Stimulated activated CD8-positive, alpha-beta memory T cell treated with anti-CD3 and anti-CD28 coated beads, Interleukin-12 subunit alpha, Interleukin-12 subunit beta, amount 100 ng/mL, for 1 hour (primary cell): ENCODE data around the gene XYLT1.
"Not testable (repeated sequence)": the region's sequence is repeated elsewhere in the genome, so short reads cannot be mapped to it uniquely, and the experiment has no call there.

Experiments
- DNase-seq: peaks from one replicate; pipeline ENCODE4 v3.0.0-alpha.2; 2020; ENCODE audit warnings: low read depth

XYLT1 gene

DNA sequence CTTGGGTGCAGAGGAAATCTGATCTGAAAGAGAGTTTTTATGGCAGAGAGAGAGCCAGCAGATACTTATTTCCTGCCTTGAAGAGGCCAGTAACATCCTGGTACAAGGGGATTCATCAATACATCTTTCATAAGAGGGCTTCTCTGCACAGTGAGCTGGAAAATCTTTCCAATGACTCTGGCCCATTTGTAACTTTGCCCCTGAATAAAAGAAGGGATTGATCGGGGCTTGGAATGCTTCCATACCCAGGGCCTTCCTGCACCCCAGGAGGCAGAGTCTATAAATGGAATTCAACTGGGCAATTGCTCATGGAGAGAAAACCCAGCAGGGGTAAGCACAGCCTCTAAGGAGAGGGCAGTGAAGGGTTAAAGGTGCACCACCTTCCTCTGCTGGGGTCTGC, 163.3 kb downstream of the XYLT1 start:
- DNase-seq, result no peak

DNA sequence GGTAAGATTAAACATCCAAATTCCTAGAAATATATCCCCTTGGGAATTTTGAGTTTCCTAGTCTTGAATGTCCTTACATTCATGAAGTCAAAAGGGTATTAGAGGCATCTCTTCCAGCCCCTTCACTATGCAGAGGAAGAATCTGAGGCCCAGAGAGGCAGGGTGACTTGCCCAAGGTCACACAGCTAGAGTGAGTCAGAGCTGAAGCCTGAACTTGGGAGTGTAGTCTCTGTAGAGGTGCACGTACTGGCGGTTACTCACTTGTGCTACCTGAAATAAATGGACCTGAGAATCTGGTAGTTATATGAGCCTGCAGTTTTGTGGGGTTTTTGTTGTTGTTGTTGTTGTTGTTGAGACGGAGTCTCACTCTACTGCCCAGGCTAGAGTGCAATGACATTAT, 164.0 kb downstream of the XYLT1 start:
- no peak for DNase-seq

DNA sequence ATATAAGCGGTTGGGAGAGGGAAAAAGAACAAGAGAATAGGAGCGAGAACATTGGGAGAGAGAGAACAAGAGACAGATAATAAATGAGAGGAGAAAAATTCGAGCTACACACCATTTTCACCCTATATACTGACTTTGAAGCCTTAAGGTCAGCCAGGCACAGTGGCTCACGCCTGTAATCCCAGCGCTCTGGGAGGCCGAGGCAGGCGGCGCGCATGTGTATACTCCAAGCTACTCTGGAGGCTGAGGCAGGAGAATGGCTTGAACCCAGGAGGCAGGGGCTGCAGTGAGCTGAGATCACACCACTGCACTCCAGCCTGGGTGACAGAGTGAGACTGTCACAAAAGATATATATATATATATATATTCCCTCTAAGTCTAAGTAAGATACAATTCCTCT, 164.5 kb downstream of the XYLT1 start:
- not testable (repeated sequence) for DNase-seq

DNA sequence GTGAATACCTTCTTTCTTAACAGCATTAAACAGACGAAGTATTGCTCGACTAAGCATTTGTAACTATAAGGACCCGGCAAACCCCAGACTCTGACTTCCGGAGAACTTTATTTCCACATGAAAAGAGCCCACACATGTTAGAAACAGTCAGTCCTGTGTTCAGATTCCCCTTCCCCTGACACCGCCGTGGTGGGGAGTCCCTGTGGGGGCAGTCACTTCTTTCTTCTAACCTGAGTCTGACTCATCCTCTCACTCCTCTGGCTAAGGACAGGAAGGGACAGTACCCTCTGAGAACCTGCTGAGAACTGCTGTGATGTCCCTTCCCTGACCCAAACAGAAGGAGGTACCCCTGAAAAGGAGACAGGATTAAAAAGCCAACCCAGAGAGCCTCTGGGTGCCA, 165.1 kb downstream of the XYLT1 start:
- DNase-seq, result no peak

DNA sequence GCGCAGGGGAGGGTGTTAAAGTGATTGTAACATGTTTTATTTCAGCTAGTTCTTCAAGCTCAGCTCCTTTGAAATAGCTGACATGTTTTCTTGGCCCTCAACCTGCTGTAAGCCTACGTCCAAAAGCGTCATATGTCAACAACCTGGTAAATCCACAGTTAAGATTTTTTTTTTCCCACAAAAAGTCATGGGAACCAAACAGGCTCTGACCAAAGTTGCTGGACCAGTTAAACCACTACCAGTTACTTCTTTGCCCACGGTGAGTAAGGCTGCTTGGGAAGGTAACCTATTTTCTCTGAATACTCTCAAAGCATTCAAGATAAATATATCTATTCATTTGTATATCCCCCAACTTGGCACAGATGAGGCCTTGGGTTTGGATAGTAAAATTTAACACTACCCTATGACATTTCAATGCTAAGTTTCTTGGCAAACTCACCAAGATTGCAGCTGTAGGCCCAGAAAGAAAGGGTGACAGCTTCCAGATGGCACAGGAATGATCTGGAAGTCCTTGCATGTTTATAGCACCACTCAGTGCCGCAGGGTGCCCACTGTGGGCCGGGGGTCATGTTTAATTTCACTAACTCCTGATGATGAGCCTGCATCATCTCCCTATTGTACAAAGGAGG, 166.2 kb downstream of the XYLT1 start:
- no peak for DNase-seq

DNA sequence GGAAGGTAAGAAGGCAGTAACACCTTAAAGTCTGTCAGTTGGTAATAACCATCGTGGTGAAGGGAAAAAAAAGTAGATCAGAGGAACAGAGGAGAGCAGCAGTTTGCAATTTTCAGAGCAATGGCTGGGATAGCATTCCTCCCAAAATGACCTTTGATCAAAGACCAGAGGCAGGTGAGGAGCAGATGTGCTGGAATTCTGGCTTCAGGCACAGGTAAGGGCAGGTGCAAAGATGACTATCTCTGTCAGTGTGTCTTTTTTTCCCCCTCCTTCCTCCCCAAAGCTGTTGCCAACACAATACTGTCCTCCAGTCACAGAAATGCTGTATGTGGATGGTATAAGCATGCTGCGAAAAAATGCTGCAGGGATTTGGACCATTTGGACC, 166.7 kb downstream of the XYLT1 start:
- no peak for DNase-seq

DNA sequence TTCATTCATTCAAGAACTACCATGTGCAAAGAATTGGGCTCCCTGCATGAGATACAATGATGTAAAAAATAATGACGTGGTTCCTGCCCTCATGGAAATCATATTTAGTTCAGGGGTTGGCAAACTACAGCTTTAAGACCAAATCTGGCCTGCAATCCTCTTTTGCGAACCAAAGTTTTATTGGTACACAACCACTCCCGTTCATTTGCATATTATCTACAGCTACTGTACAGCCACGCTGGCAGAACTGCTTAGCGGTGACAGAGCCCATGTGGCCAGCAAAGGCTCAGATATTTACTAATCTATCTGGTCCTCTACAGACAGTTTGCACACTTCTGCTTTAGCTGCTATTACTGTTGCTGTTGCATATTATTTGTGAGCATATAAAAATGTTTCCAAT, 167.7 kb downstream of the XYLT1 start:
- no peak for DNase-seq

DNA sequence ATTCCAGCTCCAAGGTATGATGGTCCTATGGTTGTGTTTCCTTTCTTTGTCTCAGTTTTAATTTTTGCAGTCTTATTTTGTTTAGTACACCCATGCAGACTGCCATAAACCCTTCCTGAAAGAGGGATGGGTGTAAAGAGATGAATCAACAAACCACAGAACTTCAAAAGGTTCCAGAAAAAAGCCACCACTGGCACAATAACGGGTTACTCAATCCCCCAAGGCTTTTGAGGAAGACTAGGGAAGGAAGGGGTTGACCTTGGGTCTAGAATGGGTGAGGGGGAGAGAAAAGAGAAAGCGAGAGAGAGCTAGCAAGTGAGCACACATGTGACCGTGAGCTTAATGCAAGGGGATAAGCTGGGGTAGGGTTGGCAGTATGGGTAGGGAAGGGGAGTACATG, 168.1 kb downstream of the XYLT1 start:
- DNase-seq, result no peak

DNA sequence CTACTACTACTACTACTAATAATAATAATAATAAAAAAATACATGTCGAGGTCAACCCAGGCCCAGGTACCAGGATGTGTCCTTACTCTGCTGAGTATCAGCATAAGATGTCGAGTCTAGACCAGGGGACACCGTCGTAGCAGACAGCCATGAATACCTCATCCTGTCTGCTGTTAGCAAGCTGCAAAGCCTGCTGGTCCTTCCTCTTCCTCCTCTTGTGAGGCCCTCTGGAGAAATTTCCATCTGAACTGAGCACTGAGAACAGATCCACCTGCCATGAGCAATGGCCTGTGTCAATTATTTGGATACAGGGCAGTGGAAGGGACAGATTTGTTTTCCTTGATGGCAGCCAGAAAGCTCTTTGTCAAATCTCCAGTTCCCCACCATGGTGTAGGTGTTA, 168.5 kb downstream of the XYLT1 start:
- no peak for DNase-seq

DNA sequence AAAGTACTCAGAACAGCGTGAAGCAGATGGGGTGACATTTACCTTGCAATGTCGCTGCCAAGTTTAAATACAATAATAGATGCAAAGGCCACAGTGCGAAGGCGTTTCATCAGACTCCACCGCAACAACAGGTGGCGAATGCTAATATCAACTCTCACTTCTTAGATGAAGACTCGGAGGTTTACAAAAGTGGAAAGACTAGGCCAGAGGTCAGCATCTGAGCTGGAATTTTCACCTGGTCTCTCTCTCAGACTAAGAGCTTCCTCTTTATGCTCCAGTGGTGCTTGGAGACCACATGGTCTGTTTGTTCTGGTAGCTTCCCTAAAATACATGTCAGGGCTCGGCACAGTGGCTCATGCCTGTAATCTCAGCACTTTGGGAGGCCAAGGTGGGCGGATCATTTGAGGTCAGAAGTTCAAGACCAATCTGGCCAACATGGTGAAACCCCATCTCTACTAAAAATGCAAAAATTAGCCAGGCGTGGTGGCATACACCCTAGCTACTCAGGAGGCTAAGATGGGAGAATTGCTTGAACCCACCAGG, 169.1 kb downstream of the XYLT1 start:
- no peak for DNase-seq

DNA sequence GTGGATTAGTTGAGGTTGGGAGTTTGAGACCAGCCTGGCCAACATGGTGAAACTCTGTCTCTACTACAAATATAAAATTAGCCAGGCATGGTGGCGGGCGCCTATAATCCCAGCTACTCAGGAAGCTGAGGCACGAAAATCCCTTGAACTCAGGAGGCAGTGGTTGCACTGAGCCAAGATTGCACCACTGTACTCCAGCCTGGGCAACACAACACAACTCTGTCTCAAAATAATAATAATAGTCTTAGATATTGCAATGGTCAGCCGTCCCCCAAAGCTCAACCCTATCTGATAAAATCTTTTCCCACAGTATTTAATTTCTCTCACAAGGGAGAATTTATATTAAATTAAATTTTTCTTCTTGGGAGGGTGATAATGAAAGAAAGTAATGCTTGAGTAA, 169.6 kb downstream of the XYLT1 start:
- no peak for DNase-seq

DNA sequence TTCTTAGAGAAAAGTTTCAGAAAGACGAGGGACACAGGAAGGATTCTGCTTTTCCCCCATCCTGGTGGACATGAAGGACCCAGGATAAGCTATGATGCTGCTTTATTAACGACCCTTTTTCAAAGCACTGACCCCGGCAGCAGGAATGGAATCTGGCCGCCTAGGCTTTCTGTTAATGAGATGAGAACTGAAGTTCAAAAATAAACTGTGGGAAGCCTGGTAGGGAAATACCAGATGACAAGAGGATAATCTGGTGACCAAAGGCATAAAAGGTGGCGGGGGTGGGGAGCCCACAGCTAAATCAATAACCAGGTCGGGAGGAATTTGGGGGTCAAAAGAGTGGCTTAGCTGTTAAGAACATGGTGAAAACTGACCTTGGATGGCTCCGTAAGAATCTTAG, 171.0 kb downstream of the XYLT1 start:
- no peak for DNase-seq

DNA sequence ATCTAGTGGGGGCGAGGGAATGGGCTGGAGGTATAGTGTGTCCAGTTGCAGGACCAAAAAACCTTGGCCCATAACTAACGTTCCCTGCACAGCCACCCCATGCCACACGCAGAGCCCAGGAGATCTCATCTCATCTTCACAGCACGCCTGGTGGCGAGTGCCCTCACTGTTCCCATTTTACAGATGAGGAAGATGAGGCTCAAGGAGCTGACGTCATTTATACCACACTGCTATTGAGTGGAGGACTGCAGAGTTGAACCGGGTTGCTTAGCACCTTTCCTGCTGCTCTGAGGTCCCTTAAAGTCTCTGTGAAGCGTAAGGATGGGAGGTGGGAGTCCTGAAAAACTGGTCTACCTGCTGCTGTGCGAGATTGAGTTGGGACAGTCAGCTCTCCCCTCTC, 172.5 kb downstream of the XYLT1 start:
- DNase-seq, result no peak

DNA sequence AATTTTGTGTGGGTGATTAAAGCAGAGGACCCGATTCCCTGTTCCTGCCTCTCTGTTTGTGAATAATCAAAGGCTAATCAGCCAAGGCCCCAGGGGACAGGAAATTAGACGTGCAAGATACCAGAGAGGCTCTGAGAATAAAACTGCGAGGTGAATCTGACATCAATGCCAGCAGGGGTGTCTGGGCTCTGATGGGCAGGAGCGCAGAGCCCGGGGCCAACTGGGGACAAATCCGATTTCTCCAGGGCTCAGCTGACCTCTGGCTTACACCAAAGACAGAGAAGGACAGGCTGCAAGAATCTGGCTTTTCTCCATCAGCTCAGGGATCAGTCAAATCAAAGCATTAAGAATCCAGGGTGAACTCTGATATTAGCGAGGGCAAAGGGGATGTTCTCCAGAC, 174.3 kb downstream of the XYLT1 start:
- no peak for DNase-seq

DNA sequence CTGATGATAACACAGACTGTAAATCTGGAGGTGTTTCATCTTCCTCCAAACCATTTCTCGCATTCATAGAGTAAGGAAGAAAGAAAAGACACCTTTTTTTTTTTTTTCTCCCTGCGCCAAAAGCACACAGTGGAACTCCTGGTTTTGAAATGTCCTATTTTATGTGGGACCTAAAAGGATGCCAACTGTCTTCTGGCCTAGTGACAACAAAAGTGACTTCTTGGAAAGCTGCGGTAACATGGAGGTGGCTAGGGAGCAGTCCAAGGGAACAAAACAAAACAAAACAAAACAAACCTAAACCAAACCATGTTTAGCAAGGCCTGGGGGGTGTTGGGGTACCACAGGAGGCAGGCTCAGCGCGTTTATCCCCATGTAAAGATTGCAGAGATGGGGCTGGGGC, 174.8 kb downstream of the XYLT1 start:
- DNase-seq, result no peak

DNA sequence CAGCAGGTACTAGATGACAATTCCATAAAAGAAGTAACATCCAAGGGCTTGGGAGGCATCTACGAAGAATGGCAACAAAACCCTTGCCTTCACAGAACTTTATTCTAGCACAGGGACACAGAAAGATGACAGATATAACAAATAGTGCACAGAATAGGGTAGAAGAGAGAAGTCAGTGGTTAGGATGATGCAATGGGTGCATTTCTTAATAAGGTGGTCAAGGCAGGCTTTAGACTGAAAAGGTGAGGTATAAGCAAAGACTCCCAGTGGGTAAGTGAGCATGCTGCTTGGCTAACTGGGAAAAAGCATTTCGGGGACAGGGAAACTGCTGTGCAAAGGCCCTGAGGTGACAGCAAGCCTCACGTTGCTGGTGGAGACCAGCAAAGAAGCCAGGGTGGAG, 175.9 kb downstream of the XYLT1 start:
- no peak for DNase-seq

DNA sequence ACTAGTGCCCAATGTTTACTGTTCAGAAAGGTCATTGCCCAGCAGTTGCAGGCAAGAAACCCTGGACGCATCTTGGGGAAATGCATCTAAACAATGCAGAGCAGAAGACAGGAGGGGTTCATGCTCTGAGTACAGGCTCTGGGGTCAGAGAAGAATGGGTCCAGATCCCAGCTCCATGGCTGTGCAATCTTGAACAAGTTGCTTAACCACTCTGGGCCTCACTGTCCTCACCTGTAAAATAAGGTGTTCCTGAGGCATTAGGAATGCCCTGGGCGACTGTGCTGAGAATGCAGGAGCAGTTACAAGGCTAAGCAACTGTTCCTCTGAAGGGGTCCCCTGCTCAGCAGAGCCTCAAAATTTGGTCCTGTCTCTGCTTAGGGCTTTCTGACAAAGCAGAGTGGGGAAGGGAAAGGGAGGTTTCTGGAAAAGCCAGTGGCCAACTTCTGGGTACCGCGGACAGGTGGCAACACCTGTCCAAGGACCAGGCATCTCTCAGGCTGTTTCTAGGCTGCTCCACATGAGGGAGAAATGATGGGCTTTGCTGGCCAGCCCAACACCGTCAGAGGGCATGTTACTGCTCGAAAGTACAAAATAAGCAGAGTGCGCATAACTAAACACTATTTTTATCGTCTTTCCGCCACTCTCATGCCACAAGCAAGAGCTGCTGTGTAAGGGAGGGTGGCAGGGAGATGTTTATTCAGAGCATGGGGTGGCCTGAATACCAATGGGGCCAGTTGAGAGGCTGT, 176.8 kb downstream of the XYLT1 start:
- DNase-seq, result no peak

DNA sequence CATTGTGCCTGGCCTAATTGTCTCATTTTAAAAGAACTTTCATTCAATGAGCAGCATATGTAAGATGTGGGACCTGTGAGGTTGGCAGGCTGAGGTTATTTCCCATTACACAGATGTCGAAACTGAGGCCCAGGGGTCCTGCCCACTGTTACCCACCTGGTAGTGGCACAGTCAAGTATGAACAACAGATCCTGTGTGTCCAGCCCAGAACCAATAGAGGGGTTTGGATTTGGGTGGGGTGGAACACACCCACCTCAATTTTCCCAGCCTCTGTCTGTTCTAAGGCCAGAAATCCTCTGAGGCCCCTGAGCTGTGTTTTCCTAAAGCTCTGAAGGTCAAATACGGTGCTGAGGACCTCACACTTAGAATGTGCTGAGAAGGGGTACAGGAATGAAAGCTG, 179.5 kb downstream of the XYLT1 start:
- no peak for DNase-seq

DNA sequence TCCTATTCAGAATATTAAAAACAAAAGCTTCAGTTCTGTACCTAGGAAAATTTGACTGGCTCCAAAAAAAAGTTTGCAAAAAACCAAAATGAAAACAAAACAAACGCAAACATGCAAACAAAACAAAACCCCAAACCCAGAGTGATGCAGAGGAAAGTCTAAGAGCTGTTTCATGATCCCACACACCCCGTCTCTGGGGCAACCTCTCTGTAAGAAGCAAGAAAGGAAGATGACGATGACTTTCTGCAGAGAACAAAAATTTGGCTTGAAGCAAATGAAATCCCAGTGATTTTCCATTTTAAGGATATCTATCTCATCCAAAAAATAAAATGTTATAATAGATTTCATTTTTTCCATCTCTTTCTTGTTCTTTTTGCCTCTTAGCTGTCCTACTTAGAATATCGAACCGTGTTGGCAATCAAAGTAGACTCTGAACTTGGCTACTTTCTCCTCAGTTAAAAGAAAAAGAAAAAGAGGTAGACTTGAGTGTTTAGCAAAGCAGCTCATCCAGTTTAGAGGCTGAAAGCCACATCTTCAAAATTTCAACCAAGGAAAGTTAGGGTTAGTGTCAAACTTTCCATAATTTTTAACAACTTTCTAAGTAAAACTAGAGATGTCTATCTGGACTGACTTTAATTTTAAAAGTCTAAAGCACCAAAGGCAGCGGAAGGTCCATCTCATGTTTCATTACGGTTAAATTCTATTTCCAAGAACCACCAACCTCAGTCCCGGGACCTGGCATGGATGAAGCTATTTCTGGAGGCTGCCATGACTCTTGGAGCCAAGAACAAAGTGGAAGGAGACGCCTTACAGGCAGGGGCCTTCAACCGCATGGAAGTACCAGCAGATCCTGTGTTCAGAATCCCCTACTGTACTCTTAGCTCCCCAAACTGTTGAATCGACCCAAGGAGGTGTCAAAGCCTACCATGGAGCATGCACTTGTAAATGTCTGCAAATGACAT, 180.8 kb downstream of the XYLT1 start:
- DNase-seq, result no peak

DNA sequence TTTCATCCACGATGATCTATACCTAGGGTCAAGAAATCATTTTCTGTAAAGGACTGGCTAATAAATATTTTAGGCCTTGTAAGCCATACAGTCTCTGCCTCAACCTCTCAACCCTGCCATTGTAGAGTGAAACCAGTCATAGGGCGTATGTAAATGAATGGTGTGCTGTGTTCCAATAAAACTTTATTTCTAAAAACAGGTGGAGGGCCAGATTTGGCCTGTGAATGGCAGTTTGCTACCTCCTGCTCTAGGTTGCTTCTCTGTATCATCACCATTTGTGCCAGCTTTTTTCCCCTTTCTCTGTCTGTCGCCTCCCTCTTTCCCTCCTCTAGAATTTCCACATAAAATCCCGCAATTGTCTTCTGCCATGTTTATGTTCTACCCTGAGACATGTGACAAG, 181.7 kb downstream of the XYLT1 start:
- DNase-seq, result no peak

DNA sequence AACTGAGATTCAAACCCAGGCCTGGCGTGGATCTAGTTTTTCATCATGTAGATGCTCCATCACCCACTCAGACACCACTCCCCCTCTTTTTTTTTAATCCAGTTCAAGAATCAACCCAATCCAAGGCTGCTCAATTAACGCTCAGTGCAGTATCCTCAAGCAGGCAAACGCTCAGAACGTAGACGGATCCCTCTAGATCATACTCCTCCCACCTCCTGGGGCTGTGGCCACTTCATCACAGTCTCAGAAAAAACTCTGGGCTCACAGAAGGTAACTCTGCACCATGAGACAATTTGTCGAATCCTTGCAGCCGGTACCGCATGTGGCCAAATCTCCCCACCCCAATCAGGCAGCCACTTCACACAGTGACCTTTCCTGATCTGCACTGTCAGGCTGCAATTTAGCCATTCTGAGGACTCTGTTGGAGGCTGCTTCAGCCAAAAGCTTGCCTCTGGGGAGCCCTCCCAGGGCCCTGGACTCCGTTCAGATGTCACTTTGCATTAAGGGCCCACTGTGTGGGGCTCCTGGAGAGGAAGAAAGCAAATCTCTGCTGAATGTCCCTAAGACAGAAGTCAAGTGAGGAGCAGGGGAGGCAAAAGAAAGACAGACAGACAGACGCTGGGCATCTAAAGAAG, 183.5 kb downstream of the XYLT1 start:
- DNase-seq, result no peak

DNA sequence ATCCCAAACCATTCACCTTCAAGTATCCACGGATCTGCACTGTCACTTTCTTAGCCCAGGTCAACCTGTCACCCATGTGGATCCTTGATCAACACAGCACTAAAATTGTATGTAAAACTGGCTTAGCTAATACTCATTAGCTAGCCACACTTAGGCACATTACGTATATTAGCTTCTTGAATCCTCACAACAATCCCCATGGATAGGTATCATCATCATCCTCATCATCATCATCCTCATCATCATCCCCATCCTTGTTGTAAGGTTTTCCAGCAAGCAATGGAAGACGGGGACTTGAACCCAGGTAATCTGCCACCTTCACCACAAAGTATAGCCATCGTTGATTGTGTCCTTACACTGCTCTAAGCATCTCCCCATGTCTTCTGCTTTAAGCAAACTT, 184.3 kb downstream of the XYLT1 start:
- DNase-seq, result no peak
